ENCODE results near the gene SEZ6.

Gene SEZ6

GRCh38 chr17:28973425-28973824 is 32.4 kb downstream of the SEZ6 start:
- H3K9ac ChIP-seq (ENCODE audit: low read depth, low read length) = no peak overlapping the region
- peaks cover 30% of the 10 kb centered on the region for H3K4me1 ChIP-seq (ENCODE audit: insufficient read depth, low read length)
- H3K4me3 ChIP-seq (ENCODE audit: low read length) = no peak overlapping the region
- no peaks in the 10 kb centered on the region for H3K9me3 ChIP-seq (ENCODE audit: insufficient read depth, low read depth, low read length)
- H3K27me3 ChIP-seq (ENCODE audit: insufficient read depth, low read length) = no peaks in the 10 kb centered on the region
- no peak overlapping the region for H3K27ac ChIP-seq (ENCODE audit: low read depth, low read length)
- no peaks in the 10 kb centered on the region for H3K36me3 ChIP-seq (ENCODE audit: insufficient read depth, low read length)
- WGBS = 82% methylated on average over 2 of the region's 2 CpGs

DNA sequence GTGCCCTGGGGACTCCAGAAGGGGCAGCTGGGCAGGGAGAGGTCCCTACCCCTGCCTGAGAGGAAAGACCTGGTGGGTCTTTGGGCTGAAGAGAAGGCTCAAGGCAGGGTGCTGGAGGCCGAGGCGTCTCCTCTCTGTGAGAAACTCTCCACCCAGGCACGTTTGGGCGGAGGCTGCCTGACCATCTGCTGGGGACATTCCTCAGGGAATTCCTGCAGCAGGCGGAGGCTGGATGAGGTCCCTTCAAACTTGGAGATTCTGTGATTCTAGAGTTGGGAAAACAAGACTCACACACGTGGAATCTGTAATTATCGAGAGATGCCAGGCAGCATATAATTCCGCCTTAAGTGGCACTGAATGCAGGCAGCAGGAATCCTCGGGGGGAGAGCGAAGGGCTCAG is 33.4 kb downstream of the SEZ6 start:
- Histone ChIP-seq H3K4me1 (ENCODE audit: insufficient read depth, low read length) (peaks cover 37% of the 10 kb centered on the region), H3K9ac (ENCODE audit: low read depth, low read length) (no peak overlapping the region), H3K9me3 (ENCODE audit: insufficient read depth, low read depth, low read length) (no peaks in the 10 kb centered on the region), H3K27me3 (ENCODE audit: insufficient read depth, low read length) (no peaks in the 10 kb centered on the region), H3K36me3 (ENCODE audit: insufficient read depth, low read length) (no peaks in the 10 kb centered on the region), H3K4me3 (ENCODE audit: low read length) (no peak overlapping the region), H3K27ac (ENCODE audit: low read depth, low read length) (no peak overlapping the region)
- WGBS = 80% methylated on average over 10 of the region's 10 CpGs

DNA sequence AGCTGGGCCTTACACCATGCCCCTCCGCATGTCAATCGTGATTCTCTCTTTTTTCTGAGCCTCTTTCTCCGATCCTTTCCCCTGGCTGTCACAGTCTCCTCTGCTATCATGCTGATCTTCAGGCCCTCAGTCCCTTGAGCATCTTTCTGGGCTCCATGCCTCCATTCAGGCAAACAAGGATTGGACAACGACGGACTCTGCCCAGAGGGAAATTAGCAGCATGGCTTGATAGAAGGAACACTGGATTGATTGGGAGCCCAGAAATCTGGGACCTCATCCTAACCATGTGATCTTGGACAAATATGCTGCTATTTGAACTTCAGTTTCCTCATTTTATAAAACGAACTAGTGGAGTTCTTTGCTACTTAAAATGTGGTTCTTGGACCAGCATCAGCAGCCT is 35.0 kb downstream of the SEZ6 start:
- Histone ChIP-seq H3K27ac (ENCODE audit: low read depth, low read length) (no peak overlapping the region), H3K27me3 (ENCODE audit: insufficient read depth, low read length) (no peaks in the 10 kb centered on the region), H3K36me3 (ENCODE audit: insufficient read depth, low read length) (no peaks in the 10 kb centered on the region), H3K4me3 (ENCODE audit: low read length) (no peak overlapping the region), H3K4me1 (ENCODE audit: insufficient read depth, low read length) (peaks cover 37% of the 10 kb centered on the region), H3K9me3 (ENCODE audit: insufficient read depth, low read depth, low read length) (no peaks in the 10 kb centered on the region), H3K9ac (ENCODE audit: low read depth, low read length) (no peak overlapping the region)
- WGBS = 77% methylated on average over 6 of the region's 6 CpGs

DNA sequence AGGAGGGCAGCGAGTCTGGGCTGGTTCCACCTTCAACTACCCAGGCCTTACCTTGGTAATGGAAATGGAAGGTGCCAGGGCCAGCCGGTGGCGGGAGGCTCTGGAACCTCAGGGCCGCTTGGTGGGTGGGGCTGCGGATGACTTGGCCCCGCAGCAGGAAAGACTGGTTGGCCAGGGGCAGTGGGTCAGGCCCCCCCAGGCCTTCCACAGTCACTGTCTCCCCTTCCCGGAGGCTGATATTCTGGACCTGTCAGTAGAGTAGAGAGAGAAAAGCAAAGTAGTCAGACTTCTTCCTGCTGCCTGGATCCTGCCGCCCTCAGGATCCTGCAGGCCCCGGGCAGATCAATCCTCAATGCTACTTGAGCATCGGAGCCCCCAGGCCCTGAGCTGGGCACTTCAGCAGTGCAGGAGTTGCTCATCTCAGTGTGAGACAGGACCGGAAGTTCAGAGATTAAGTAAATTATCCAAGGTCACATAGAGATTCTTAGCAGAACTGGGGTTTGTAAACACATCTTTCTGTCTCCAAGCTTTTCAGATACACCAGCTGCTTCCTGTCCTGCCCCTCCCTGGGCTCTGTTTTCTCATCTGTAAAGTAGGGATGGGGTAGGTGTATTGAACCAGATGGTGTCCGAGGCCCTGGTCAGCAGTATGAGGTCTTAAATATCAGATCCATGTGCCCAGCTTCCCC is 36.0 kb downstream of the SEZ6 start:
- no peaks in the 10 kb centered on the region for H3K27me3 ChIP-seq (ENCODE audit: insufficient read depth, low read length)

DNA sequence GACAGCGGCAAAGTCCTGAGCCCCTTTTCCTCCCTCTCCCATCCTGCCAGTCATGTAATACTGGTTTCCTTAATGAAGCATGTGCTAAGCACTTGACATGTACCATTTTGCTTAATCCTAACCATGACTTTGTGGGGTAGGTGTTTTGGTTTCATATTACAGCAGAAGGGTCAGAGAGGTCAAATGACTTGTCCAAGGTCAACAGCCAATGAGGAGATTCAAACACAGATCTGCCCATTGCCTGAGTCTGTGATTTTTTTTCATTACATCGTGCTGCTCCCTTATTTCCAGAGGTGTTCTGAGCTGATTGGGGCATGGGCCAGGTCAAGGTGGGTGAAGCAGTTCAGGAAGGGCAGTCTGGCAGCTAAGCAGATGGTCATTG is 36.9 kb downstream of the SEZ6 start:
- Histone ChIP-seq H3K9ac (ENCODE audit: low read depth, low read length) (no peak overlapping the region), H3K36me3 (ENCODE audit: insufficient read depth, low read length) (no peaks in the 10 kb centered on the region), H3K9me3 (ENCODE audit: insufficient read depth, low read depth, low read length) (no peaks in the 10 kb centered on the region), H3K4me3 (ENCODE audit: low read length) (no peak overlapping the region), H3K27me3 (ENCODE audit: insufficient read depth, low read length) (no peaks in the 10 kb centered on the region), H3K27ac (ENCODE audit: low read depth, low read length) (no peak overlapping the region; the same call in 1 of the 2 replicates), H3K4me1 (ENCODE audit: insufficient read depth, low read length) (peaks cover 37% of the 10 kb centered on the region)
- 54% methylated on average over 2 of the region's 2 CpGs for WGBS

More for the DNA sequence above, 36.0 kb downstream of the SEZ6 start:
- WGBS = 84% methylated on average over 12 of the region's 12 CpGs
- Histone ChIP-seq H3K9ac (ENCODE audit: low read depth, low read length) (no peak overlapping the region), H3K4me3 (ENCODE audit: low read length) (no peak overlapping the region), H3K9me3 (ENCODE audit: insufficient read depth, low read depth, low read length) (no peaks in the 10 kb centered on the region), H3K36me3 (ENCODE audit: insufficient read depth, low read length) (no peaks in the 10 kb centered on the region), H3K4me1 (ENCODE audit: insufficient read depth, low read length) (peaks cover 37% of the 10 kb centered on the region), H3K27ac (ENCODE audit: low read depth, low read length) (no peak overlapping the region)

GRCh38 chr17:28968231-28968913 is 37.5 kb downstream of the SEZ6 start:
- 19% methylated on average over 9 of the region's 10 CpGs for WGBS
- H3K4me3 ChIP-seq (ENCODE audit: low read length) = 0 out of 2 replicates have a peak overlapping the region, but pooled peaks have one; percentile 12
- peaks cover 37% of the 10 kb centered on the region for H3K4me1 ChIP-seq (ENCODE audit: insufficient read depth, low read length)
- H3K27me3 ChIP-seq (ENCODE audit: insufficient read depth, low read length) = no peaks in the 10 kb centered on the region
- no peaks in the 10 kb centered on the region for H3K9me3 ChIP-seq (ENCODE audit: insufficient read depth, low read depth, low read length)
- peak overlapping the region; percentile 42 for H3K9ac ChIP-seq (ENCODE audit: low read depth, low read length)
- no peaks in the 10 kb centered on the region for H3K36me3 ChIP-seq (ENCODE audit: insufficient read depth, low read length)
- peak overlapping the region; percentile 67 for H3K27ac ChIP-seq (ENCODE audit: low read depth, low read length)

GRCh38 chr17:28967221-28968135 is 38.4 kb downstream of the SEZ6 start:
- H3K27me3 ChIP-seq (ENCODE audit: insufficient read depth, low read length) = no peaks in the 10 kb centered on the region
- no peak overlapping the region for H3K4me3 ChIP-seq (ENCODE audit: low read length)
- WGBS = 72% methylated on average over 6 of the region's 7 CpGs
- no peaks in the 10 kb centered on the region for H3K9me3 ChIP-seq (ENCODE audit: insufficient read depth, low read depth, low read length)
- peaks cover 33% of the 10 kb centered on the region for H3K4me1 ChIP-seq (ENCODE audit: insufficient read depth, low read length)
- H3K36me3 ChIP-seq (ENCODE audit: insufficient read depth, low read length) = no peaks in the 10 kb centered on the region
- H3K27ac ChIP-seq (ENCODE audit: low read depth, low read length) = peak overlapping the region; percentile 67
- no peak overlapping the region for H3K9ac ChIP-seq (ENCODE audit: low read depth, low read length)

DNA sequence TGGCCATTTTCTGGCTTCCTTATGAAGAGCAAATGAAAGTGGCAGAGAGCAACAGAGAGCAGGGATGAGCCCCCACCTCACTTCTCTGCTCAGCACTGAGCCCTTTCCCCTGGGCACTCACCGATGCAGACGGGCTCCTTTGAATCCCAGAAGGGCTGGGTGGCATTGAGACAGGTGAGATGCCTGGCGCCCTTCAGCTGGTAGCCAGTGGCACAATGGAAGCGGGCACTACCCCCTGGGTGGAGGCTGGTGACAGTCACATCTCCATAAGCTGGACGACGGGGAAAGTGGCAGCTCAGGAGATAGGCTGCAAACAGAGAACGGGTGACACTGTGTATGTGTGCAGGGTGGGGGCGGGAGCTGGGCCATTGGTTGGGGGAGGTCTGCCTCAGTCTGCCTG is 42.0 kb downstream of the SEZ6 start:
- Histone ChIP-seq H3K9me3 (ENCODE audit: insufficient read depth, low read depth, low read length) (no peaks in the 10 kb centered on the region), H3K27ac (ENCODE audit: low read depth, low read length) (no peak overlapping the region), H3K9ac (ENCODE audit: low read depth, low read length) (no peak overlapping the region), H3K4me3 (ENCODE audit: low read length) (no peak overlapping the region), H3K36me3 (ENCODE audit: insufficient read depth, low read length) (no peaks in the 10 kb centered on the region), H3K27me3 (ENCODE audit: insufficient read depth, low read length) (no peaks in the 10 kb centered on the region), H3K4me1 (ENCODE audit: insufficient read depth, low read length) (peaks cover 11% of the 10 kb centered on the region)
- 81% methylated on average over 7 of the region's 8 CpGs for WGBS

GRCh38 chr17:28963055-28963611 is 42.7 kb downstream of the SEZ6 start:
- WGBS = 79% methylated on average over 6 of the region's 6 CpGs
- Histone ChIP-seq H3K9ac (ENCODE audit: low read depth, low read length) (no peak overlapping the region), H3K4me3 (ENCODE audit: low read length) (no peak overlapping the region), H3K36me3 (ENCODE audit: insufficient read depth, low read length) (no peaks in the 10 kb centered on the region), H3K27ac (ENCODE audit: low read depth, low read length) (no peak overlapping the region), H3K4me1 (ENCODE audit: insufficient read depth, low read length) (peaks cover 4% of the 10 kb centered on the region), H3K27me3 (ENCODE audit: insufficient read depth, low read length) (no peaks in the 10 kb centered on the region), H3K9me3 (ENCODE audit: insufficient read depth, low read depth, low read length) (no peaks in the 10 kb centered on the region)

GRCh38 chr17:28961391-28961790 is 44.4 kb downstream of the SEZ6 start:
- Histone ChIP-seq H3K27me3 (ENCODE audit: insufficient read depth, low read length) (no peaks in the 10 kb centered on the region), H3K4me3 (ENCODE audit: low read length) (no peak overlapping the region), H3K9ac (ENCODE audit: low read depth, low read length) (no peak overlapping the region), H3K9me3 (ENCODE audit: insufficient read depth, low read depth, low read length) (no peaks in the 10 kb centered on the region), H3K4me1 (ENCODE audit: insufficient read depth, low read length) (no peaks in the 10 kb centered on the region), H3K36me3 (ENCODE audit: insufficient read depth, low read length) (no peaks in the 10 kb centered on the region), H3K27ac (ENCODE audit: low read depth, low read length) (no peak overlapping the region)
- 93% methylated on average over 7 of the region's 7 CpGs for WGBS
